Peyer's patch (tissue), 4 donors: ENCODE measurements around the gene SRSF11.

Experiments used
- POLR2A ChIP-seq, 2 donors: fragments of 450-650 bp; IDR thresholded peaks; one replicate each; pipeline ENCODE4 v1.5.1; 2017; ENCODE audit warnings: antibody characterized with exemption in 2 of 2, mild to moderate bottlenecking in 2 of 2, moderate library complexity in 2 of 2
- TF ChIP-seq, protein P1 (sequence below), 6 experiments: fragments of 450-650 bp in 4 of 6; fragments of 200-600 bp in 2 of 6; sonication (generic) in 1 of 6; IDR thresholded peaks; one replicate each; pipeline ENCODE4 v1.5.1; 2017 to 2019; ENCODE audit warnings: antibody characterized with exemption in 6 of 6, mild to moderate bottlenecking in 3 of 6, moderate library complexity in 1 of 6

DNA sequence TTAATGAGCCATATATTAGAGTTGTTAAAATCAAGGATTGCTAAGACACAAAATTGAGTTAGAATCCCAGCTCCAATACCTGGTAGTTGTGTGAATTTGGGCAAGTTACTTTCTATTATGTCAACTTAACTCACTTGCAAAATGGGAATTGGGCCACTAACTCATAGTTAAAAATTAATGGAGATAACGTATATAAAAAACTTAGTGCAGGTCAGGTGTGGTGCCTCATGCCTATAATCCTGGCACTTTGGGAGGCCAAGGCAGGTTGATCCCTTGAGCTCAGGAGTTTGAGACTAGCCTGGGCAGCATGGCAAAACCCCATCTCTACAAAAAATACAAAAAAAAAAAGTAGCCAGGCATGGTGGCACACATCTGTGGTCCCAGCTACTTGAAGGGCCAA is 57.5 kb downstream of the SRSF11 start:
- TF ChIP-seq, protein P1, sequence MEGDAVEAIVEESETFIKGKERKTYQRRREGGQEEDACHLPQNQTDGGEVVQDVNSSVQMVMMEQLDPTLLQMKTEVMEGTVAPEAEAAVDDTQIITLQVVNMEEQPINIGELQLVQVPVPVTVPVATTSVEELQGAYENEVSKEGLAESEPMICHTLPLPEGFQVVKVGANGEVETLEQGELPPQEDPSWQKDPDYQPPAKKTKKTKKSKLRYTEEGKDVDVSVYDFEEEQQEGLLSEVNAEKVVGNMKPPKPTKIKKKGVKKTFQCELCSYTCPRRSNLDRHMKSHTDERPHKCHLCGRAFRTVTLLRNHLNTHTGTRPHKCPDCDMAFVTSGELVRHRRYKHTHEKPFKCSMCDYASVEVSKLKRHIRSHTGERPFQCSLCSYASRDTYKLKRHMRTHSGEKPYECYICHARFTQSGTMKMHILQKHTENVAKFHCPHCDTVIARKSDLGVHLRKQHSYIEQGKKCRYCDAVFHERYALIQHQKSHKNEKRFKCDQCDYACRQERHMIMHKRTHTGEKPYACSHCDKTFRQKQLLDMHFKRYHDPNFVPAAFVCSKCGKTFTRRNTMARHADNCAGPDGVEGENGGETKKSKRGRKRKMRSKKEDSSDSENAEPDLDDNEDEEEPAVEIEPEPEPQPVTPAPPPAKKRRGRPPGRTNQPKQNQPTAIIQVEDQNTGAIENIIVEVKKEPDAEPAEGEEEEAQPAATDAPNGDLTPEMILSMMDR (IDR thresholded peaks at IDR 0.05) = no peak
- no peak for TF ChIP-seq POLR2A (IDR thresholded peaks at IDR 0.05)
